GM18502 (cell line): Measurements from ENCODE around the gene SLC27A3.

Experiments
- ATAC-seq: cut with Tn5 transposase; IDR thresholded peaks from one replicate; pipeline ENCODE4 v1.9.1; 2021; ENCODE audit warnings: mild to moderate bottlenecking; ENCODE audit not compliant: unreplicated experiment, poor library complexity

SLC27A3 gene, protein sequence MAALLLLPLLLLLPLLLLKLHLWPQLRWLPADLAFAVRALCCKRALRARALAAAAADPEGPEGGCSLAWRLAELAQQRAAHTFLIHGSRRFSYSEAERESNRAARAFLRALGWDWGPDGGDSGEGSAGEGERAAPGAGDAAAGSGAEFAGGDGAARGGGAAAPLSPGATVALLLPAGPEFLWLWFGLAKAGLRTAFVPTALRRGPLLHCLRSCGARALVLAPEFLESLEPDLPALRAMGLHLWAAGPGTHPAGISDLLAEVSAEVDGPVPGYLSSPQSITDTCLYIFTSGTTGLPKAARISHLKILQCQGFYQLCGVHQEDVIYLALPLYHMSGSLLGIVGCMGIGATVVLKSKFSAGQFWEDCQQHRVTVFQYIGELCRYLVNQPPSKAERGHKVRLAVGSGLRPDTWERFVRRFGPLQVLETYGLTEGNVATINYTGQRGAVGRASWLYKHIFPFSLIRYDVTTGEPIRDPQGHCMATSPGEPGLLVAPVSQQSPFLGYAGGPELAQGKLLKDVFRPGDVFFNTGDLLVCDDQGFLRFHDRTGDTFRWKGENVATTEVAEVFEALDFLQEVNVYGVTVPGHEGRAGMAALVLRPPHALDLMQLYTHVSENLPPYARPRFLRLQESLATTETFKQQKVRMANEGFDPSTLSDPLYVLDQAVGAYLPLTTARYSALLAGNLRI

DNA sequence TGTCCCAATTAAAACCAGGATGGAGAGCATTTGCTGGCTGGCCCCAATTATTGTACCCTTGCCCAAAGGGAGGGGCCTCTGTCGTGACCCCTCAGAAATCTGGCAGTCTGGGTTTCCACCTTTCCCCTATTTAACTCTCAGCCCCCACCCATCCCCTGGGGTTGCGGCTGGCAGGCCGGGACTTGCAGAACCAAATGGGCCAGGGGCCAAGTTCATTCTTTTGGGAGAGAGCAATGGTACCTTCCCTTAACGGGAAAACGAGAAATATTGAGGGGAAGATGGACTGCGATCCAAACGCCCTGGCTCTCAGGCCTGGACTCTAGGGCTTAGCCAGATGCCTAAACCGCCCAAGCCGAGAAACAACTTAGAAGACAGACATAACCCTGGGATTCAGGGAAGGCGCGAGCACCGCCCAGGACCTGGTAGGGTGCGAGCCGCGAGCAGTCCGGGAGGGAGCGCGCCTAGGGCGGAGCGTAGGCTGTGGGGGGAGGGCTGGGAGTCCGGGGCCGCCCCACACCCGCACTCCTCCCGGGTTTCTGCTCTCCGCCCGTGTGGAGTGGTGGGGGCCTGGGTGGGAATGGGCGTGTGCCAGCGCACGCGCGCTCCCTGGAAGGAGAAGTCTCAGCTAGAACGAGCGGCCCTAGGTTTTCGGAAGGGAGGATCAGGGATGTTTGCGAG, at the start of gene SLC27A3:
Gene SLC27A3 (plus strand): TSS at position 628 of the 678 bp plus-strand sequence. CDS start 91 bp downstream, outside the sequence.
- peak; percentile 38 for ATAC-seq

DNA sequence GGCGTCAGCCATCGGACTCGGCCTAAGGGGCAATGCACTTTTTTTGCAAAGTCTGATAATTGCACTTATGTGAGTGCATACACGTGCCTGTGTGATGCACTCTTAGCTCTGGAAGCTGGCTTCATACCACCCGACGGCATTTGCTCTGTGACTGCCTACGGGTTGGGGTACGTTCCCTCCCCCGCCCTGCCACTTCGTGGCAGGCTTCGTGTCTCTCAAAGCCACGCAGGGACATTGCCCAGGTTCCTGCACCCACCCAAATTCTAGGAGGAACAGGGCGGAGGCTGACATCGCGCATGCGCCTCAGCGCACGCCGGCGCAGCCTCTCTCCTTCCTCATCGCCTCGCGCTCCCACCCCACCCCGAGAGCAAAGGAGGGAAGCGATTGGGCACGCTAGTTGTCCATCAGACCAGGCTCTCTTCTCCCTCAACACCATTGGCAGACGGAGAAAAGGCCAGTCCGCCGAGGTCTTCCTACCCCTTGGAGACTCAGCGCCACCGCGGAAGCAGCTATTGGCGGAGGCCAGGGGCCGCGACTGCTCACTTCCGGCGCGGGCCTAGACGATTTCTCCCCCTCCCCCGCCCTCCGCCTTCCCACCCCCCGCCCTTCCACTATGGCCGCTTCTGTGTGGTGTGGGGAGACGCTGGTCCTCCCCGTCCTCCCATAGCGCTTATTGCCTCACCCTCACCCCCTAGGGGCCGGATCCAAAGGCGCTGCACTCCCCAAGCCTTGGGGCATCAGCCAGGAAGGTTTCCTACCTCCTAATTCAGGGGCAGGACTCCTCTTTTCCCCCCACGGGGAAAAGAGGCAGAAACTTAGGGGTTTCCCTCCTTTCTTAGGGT, 47.5 kb upstream of the SLC27A3 start, which contains the start of gene INTS3:
Gene INTS3 (plus strand): TSS at position 588 of the 842 bp plus-strand sequence. CDS start 585 bp downstream, outside the sequence.
- ATAC-seq = peak; percentile 95

DNA sequence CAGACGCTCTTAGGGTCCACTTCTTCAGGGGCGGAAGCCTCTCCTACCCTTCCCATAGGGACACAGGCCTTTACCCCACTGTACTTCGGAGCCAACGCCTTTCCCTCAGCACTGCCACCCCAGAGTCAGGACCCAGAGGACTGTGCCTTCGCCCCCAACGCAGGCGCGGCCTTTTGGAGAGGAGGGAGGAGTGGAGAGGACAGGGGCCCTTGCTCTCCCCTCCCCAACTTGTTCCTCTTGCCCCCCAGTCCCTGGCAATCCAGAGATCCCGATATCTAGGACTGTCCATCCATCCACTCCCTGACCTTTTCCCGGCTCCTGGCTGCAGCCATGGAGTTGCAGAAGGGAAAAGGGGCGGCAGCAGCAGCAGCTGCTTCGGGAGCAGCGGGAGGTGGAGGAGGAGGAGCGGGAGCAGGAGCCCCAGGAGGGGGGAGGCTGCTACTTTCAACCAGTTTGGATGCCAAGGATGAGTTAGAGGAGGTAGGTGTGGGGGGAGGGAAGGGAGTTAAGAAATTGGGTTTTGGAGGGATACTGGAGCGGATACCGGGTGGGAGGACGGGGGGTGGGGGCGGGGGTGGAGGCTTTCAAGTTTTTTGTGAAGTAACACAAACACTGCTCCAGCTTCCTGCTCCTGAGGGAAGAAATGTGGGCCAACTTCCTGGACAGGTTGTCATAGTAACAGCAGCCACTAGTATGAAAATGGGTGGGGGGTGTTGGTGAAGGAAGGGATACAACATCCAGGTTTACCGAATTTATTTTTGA, 46.7 kb upstream of the SLC27A3 start:
- no peak for ATAC-seq

DNA sequence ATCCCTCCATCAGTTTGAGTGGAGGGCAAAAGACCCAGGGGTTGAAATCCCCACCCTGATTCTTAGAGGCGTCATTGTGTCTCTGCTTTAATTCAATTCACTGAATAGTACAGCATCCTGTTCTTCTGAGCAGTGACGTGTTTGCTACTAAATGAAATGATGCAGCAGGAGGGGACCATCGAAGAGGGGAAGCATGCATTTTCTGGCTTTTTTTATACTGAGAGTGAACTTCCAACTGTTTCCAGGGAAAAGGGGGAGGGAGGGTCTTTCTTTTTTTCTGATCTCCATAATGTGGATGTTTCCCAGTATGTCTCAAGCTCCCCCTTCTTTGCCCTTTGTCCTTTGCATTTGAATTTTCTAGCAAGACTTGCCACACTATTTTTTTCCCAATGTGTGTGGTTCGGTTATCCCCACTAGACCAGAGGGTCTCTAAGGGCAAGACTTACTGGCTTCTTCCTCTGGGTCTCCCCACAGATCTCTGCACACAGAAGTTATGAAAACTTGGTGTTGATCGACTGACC, 44.7 kb upstream of the SLC27A3 start:
- no peak for ATAC-seq

DNA sequence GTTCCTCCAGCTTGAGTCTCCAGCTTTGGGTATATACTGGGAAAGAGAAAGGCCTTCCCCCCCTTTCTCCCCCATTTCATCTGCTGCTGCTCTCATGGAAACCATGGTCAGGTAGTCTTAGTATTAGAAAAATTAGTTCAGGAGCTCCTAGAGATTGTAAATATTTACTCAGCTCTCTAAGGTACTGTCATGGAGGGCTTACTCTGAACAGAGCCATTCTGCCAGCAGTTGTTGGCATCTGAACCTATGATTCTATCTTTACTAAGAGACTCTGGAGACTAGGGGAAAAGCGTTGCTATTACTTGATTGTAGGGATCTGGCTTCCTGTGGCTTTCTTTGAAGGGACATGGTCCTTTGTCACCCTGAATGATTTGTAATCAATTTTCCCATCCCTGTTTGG, 41.2 kb upstream of the SLC27A3 start:
- no peak for ATAC-seq

DNA sequence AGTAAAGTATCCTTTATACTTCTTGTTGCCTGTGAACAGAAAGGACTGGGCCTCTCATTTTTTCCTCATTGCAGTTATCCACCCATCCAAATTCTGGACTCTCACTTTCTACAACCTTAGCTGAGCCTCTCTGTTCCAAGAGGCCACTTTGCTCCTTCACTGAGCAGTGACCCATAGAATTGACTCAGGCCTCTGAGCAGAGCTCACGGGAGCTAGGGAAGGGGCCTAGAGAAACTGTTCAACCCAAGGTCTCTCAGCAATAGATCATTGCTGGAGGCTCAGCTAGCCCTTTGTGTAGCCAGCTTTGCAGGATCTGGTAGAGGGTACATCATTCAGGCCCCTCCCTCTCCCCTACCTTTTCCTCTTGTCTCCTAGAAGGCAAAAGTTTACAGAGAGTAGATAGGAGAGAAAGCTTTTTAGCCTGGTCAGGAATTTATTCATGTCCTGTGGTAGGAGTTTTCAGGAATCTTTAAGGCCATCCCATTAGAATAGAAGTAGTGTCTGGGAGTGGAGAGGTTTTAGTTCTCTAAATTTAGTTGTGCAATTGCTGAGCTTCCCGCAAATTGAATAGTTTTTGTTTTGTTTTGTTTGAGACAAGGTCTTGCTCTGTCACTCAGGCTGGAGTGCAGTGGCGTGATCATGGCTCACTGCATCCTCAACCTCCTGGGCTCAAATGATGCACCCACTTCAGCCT, 40.7 kb upstream of the SLC27A3 start:
- no peak for ATAC-seq

DNA sequence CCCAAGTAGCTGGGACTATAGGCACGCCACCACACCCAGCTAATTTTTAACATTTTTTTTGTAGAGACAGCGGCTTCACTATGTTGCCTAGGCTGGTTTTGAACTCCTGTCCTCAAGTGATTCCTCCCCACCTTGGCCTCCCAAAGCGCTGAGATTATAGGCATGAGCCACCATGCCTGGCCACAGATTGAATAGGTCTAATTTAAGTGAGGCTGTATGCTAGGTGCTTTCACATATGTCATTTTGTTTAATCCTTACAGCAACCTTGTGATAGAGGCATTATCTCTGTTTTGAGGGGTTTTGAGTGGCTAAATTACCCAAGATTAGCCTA, 40.2 kb upstream of the SLC27A3 start:
- no peak for ATAC-seq

DNA sequence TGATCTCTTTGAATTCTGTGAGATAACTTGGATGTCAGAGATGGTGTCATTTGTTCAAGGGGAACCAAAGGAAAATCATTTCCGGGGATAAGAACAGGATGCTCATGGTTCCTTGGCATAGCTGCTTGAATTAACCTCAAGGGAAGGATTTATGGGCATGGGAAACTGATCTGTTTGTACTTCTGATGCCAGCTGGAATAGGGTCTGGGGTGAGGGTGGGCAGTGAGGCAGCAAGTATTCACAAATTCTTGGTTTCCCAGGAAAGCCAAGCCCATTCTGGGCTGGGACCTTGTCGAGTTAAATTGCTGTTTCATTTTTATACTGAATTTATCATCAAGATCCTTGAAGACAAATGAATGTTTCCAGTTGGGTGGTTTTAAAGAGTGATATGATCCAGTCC, 33.2 kb upstream of the SLC27A3 start:
- ATAC-seq = no peak

DNA sequence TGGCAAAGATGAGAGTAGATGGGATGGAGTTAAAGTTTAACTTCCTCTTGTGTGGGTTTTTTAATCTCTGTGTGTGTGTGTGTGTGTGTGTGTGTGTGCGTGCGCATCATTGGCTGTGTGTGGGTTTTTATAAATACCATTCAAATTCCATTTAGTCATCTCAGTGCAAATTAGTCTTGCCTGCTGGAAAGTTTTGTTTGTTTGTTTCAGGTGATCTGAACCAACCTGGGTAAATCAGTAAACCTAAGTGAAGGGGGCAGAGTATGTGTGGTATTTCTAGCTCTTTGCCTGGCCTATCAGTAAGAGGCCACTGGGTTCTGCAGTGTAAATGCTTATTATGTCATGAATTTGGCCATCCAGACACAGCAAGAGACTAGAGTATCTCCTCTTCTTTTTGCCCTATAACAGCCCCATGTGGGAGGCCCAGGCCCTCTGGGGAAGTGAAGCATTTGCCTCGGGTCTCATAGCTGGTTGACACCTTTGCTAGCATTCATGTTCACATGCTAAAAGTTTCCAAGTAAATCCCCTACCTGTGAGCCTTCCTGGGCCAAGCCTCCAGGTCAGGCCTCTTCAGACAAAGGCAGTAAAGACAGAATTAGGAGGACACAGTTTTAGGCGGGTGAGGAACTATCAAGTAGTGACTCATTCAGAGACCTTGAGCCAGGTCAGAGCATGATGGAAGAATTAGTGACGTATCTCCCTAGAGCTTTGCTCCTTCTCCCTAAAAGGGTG, 32.6 kb upstream of the SLC27A3 start:
- ATAC-seq = peak; percentile 62

DNA sequence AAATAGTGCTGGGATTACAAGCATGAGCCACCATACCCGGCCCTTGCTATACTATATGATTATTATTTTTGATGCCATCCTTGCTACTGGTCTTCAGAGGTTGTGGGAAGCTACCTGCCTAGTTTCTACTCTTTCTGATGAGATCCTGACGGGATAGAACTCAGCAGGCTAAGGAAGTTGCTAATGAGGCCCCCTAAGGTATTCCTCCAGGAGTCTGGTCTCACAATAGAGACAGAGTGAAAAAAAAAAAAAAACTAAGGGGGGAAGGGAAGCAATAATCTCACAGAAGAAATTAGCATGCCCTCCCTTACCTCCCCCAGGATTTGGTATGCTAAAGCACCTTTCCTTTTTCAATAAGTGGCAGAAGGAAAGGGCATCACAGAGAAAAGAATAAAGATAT, 29.8 kb upstream of the SLC27A3 start:
- no peak for ATAC-seq

DNA sequence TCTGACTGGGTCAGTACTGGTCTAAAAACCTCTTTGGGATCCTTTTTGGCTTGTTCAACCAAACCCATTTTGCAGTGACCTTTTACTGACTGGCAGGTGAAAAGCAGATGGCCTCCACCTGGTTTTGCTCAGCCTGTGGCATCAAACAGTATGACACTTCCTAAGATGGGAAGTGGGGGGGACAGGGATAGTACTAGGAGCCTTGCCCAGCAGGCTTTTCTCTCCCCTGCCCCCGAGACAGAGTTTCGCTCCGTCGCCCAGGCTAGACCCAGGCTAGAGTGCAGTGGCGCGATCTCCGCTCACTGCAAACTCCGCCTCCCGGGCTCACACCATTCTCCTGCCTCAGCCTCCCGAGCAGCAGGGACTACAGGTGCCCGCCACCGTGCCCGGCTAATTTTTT, 29.0 kb upstream of the SLC27A3 start:
- ATAC-seq = no peak

DNA sequence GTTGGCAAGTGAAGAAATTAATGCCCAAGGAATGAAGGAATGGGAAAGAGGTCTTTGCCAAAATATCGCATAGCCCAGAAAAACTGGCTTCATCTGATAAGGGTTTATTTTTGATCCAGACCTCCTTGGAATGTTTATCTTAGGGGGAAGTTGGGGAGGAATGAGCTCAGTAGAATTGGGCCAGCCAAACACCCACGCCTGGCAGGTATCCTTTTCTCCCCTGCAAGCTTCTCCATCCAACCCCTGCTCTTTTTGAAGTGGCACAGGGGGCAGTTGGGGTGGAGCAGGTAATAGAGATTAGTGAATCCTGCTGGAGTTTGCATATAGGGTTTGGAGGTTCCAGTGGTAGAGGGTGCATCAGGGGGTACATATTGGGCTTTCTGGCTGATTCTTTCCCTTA, 26.3 kb upstream of the SLC27A3 start:
- ATAC-seq = no peak

DNA sequence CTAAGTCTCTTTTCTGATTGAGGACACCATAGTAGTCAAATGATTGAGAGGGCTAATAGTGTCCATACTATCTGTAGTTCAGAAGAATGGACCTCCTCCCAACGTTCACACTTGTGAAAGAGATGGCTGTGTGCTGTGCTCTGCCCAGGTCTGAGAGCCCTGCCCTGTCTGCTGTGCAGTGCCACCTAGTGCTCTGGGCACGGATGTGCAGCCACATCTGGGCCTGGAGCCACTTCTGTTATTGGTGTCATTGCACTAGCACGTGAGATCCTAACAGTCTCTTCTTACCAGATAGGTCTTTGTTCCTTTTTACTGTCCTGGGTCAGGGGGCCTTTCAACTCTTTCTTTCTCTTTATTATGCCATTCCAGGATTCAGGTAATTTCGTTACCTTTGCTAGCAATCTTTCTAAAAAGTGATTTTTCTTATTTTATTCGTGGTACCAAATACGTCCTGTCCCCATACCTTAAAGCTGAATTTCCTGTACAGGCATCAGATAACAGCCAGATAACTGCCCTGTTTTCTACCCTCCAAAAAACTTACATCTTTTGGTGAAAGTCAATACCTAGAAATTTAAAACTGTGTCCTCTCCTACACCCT, 25.7 kb upstream of the SLC27A3 start:
- no peak for ATAC-seq

DNA sequence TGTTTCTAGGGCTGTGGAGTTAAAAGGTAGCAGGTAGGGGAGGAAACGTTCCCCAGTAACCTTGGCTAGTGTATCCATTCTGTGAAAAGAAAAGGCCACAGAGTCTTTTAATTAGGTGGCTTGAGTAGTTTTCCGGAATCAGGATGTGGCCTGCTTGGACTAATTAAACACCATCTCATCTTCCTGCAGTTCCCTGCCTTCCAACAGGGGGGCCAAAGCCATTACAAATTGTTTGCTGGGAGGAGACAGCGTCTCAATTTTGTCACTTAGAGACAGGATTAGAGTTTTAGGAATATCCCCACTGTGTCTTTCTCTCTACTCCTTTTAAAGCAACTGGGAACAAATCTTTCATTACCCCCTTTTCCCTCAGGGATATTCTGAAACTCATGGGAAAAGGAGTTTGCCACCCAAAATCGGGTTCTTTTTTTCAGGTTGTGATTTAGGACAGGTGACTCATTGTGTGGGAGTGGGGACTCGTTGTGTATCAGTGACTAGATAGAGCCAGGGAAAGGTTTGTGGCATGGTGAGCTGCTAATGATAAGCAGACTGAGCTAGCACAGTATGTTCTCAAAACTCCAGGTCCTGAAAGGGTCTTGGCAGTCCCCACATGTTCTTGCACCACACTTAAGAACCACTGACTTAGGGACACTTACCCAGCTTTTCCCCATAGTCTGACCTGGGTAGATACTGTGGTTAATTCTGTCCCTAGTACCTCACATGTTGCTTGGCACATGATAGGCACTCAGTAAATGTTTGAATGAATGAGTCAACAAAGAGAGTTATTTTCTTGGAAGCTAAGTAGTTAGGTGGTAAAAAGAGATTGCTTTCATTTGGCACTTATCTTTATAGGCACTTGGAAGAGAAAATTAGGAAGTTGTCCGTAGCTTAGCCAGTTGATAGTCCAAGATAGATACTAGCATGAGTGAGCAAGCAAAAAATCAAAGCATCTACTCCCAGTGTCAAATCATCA, 24.9 kb upstream of the SLC27A3 start:
- ATAC-seq = no peak

DNA sequence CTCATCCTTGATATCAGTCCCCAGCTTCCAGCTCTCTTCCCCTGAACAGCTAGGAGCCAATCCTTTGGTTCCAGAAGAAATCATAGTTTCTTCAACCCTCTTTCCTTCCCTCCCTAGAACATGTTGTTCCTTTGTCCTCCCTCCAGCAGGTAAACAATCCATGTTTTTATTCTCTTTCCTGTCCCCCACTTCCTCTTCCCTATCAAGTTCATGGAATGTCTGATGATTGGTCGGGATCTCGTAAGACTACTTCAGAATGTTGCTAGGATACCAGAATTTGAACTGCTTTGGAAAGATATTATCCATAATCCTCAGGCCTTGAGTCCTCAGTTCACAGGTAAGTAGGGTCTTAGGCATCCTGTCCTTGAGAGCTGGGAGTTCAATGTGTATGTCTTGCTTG, 23.1 kb upstream of the SLC27A3 start:
- ATAC-seq = no peak

DNA sequence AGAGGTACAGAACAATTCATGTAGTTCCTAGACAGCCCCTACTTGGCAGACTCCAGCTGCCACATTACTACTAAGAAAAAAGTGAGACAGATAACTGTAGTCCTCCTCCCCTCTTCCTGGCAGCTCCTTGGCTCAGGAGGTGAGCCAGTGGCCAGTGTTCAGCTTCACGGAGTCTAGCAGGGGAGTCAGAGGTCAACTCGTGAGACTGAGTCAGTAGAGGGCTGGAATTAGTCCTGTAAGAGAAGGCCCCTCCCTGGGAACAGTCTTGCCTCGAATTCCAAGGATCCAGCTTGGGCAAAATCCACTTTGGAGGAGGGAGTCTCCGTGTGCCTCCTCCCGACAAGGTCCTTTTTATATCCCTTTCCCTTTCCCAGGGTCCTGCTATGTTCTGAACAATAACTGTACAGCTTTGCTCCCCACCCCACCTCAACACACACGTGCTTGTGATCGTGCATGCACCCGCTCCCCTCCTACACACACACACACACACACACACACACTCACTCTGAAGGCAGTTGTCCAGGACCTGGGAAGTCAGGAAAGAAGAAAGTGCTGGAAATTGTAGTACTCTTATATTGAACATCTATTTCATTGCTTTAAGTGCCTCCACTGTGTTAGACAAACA, 22.5 kb upstream of the SLC27A3 start:
- ATAC-seq = no peak
